GM21529 (cell line): ENCODE results near the gene DPF3.

Experiments used
- ATAC-seq: cut with Tn5 transposase; IDR thresholded peaks from one replicate; pipeline ENCODE4 v1.9.1; 2021; ENCODE audit not compliant: unreplicated experiment

DPF3 gene

DNA sequence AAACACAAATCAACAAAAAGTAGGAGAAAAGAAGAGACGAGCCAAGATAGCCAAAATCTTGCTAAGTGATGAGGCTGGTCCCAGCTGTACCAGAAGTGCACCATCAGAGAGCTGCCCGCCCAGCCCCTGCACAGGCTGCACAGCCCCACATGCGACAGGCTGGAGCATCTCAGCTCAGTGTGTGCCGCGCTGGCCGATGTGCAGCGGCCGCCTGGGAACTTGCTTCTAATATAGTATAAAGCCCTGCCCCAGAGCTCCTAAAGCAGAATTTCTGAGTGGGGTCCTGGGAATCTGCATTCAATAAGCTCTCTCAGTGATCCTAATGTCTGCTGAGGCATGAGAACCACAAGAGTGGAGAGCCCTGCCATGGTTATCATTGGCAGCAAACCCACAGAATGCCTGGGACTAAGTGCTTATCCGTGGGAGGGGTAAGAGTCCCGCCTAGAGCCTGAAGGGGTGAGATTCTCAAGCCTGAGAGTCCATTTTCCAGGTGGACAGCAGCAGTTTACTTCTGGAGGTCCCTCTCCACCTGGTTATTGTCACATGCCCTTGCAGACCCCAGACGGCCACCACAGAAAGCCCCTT, 171.6 kb downstream of the DPF3 start:
- no peak for ATAC-seq

GRCh38 chr14:72721083-72721482, 172.8 kb downstream of the DPF3 start:
- ATAC-seq = no peak

GRCh38 chr14:72717220-72717619, 176.7 kb downstream of the DPF3 start:
- no peak for ATAC-seq

DNA sequence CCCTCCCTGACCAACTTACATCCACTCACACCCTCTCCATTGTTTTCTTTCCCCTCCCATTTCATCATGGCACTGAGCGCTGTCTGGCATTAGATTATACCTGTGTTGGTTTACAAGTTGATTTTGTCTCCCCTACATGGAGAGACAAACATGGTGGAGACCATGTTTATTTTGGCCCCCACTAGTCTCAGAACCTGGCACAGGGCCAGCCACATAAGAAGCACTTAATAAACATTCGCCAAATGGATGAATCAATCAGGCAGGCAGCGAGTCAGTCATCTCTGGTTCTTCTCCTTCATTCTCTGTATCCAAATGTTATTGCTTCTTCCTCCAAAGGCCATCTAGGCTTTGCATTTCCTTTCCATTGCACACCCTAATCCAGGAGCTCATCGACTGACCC, 177.4 kb downstream of the DPF3 start:
- no peak for ATAC-seq

DNA sequence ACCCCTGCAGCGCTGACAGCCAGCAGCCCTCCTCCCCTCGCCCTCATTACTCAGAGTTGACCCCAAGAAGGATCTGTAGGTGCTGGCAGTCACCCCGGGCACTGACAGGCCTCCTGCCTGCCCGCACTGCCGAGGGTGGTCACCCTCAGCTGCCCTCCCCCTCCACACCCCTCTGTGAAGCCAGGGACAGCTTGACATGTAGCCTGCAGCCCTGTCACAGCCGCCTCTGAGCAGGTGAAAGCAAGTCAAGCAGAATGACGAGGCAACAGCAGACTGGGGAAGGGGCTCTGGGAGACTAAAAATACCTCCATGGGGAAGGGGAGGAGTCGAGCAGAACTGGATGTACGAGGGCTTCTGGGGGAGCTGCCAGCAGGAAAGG, 178.1 kb downstream of the DPF3 start:
- no peak for ATAC-seq

DNA sequence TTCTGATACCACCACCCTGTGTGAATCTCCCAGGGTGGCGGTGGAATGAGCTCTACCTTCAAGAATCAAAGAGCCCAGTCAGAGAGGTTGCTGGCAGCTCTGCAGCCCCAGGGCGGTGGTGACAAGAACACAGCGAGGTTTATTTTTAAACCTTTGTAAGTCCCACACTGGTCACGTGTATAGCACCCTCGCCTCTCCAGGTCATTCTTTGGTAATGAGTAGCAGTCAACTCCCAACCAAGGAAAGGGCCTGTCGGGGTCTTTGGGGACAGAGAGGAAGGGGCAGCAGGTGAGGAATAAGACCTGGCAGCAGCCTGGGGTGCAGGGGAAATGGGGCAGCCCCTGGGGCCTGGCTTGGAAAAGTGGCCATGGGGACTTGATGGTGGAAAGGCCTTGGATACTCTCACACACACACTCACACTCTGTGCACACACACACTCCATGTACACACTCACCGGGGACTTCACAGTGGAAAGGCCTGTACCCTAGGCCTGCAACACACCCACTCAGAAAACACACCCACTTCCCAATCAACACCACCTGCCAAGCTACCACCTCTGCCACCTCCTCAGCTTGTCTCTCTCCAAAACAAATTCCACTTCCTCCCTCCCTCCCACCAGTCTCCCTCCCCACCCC, 178.6 kb downstream of the DPF3 start:
- no peak for ATAC-seq

DNA sequence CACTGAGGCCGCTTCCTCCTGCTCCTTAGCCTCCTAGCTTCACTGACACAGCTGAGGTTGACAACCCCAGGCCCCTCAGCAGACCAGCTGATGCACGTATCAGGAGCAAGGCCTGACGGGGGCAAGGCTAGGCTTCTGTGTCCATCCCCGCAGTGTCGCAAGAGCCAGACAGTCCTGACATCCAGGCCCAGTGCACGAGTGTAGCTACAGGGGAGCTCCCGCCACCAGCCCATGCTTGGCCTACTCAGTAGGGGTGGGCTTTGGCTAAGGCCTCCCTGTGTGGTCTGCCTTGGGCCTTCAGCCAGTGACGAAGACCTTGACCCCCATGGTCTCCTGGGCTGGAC, 179.1 kb downstream of the DPF3 start:
- no peak for ATAC-seq

- ATAC-seq = no peak
Observed at GRCh38 chr14:72714094-72714493, 179.8 kb downstream of the DPF3 start.

DNA sequence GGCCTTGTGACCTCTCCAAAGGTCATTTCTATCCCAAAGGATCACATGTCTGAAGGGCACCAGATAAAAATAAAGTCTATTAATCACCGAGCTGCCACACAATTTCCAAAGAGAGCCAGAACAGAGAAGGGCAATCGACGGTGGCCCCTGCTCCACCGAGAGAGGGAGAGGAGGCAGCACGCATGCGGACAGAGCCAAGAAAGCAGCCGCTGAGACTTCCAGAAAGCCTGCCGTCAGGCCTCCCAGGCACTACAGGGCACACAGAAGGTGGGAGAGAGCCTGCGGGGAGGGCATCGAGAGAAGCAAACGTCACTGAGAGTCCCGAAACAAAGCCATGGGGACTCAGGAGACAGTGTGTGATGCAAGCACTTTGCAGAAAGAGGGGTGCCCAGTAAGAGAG, 182.0 kb downstream of the DPF3 start:
- no peak for ATAC-seq

DNA sequence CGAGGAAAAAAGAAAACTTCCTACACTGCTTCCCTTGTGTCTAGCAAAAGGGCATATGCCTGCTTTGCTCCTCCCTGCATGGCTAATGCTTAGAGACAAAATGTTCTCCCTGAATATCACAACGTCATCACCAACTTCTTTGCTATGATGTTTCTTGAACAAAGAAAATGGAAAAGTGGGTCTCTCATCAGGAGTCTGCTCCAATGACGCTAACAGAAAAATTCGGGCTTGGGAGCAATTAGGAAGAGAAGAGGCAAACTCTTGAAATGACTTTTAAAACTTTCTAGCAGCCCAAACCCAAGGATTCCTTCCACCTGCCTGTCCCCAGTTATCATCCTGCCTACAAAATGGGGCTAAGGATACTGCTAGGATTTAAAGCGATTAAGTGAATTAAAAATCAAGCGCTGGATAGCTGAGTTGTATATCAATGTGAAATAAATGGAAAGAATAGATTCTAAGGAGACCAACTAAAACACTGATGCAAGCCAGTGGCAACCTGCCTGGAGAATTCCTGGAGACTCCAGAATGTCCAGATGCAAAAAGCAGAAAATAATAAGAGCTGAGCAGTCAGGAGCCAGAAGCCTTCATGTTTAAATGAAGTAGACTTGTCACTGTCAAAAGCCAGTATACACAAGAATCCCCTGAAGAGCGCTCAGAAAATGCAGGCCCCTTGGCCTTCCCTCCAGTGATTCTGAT, 183.8 kb downstream of the DPF3 start:
- no peak for ATAC-seq

GRCh38 chr14:72708708-72709475, 185.0 kb downstream of the DPF3 start:
- ATAC-seq = no peak

DNA sequence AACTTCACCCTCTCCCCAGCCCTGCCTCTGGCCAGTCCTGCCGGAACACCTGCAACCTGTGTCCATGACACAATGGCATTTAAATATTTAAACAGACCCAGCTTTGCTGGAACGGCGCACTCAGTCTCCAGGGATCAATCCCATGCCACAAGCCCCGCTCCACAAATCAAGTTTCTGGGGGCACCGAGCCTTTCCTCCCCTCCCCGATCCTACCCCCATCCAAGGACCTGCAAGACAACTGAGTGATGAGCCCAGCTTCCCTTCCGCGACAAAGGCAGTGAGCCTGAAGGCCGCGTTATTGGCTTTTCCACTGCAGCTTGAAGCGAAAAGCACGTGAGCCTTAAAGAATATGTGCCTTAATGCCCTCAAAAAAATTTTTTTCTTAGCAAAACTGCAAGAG, 185.7 kb downstream of the DPF3 start:
- no peak for ATAC-seq

GRCh38 chr14:72706485-72706884, 187.4 kb downstream of the DPF3 start:
- ATAC-seq = no peak

- ATAC-seq = no peak
Observed at GRCh38 chr14:72704502-72704901, 189.4 kb downstream of the DPF3 start.

DNA sequence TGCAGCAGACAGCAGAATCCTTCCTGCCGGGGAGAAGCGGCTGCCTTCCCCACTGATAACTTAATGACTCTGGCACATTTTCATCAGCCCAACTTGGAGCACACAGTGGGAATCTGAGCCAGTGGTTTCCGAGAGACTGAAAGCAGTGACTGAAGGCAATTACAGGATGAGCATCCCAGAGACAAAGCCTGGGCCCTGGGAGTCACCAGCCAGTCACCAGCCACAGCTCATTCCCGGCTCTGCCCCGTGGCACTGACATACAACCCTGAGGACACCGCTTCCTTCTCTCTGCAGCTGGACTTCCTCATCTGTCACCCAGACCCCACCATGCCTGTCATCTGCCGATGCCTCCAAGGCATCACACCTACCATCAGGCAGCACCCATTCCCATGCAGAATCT, 192.3 kb downstream of the DPF3 start:
- ATAC-seq = no peak

DNA sequence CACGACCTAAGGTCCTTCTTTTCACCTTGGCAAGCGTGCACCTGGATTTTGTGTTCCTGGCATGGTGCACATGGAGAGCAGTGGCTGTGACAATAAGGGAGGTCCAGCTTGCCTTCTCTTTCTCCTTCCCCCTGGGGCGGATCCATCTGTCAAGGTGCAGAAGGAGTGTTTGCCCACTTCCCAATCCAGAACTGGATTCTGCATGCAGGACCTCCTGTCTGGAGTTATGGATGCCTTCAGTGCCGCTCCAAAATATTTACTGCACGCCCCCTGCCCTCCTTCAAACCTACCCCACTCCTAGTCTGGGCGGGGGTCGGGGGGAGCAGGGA, 192.7 kb downstream of the DPF3 start:
- ATAC-seq = no peak

- ATAC-seq = no peak
Observed at GRCh38 chr14:72700338-72701236, 193.3 kb downstream of the DPF3 start.

DNA sequence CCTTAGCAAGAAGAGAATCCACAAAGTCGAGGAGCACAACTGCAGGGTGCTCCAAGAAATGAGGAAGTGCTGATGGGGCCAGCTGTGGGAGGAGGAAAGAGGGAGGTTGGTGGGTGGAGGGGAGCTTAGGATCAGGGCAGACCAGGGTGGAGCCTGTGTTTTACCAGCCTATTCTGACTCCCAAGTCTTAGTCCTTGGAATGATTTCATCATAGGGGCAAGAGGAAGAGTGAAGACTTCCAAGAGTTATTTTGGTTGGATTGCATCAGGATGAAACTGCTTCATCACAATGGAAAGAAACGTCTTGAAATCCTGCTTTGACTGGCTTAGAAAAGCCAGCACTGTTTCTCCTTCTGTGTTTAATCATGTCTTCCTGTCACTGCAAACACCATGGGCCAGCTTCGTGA, 194.0 kb downstream of the DPF3 start:
- no peak for ATAC-seq

DNA sequence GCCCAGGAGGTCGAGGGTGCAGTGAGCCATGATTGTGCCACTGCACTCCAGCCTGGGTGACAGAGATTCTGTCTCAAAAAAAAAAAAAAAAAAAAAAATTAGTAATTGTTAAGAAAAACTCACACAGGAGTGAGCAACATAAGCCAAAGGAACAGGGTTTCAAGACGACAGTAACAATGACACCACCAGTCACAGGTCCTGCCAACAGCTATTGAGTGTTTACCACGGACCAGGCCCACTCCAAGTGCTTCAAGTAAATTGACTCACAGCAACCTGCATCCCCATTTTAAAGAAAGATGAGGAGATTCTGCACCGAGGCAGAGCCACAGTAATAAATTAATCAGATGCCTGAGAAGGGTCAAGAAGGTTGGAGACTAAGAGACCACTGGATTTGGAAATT, 194.5 kb downstream of the DPF3 start:
- no peak for ATAC-seq

GRCh38 chr14:72692696-72693095, 201.2 kb downstream of the DPF3 start:
- no peak for ATAC-seq

DNA sequence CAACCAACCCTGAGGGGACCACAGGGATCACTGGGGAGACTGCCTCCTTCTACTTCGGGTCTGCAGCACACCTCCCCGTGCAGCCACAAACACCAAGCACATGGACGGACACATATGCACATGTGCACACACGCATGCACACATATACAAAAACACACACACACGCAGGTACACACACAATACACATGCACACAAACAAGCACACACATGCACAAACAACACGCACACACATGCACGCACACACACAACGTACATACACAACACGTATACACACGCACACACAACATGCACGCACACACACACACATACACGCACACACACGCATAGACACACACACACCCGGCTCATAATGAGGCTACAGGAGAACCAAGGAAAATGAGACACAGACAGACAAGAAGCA, 203.6 kb downstream of the DPF3 start:
- no peak for ATAC-seq
